ENCODE results near the gene OSBPL5. TPM values are rescaled to one million over a fixed set of nuclear protein-coding genes. Genes with fewer than 3 reads are reported as not detected.
A peak's percentile ranks its signal among the peaks of the same experiment; 100 is the strongest.
"Not testable (repeated sequence)": the region's sequence is repeated elsewhere in the genome, so short reads cannot be mapped to it uniquely, and the experiment has no call there.

The OSBPL5 gene
- total RNA-seq, 1 experiment from 2014 or later = 6.4 TPM

- POLR2A ChIA-PET (ENCODE audit: unreplicated experiment) = no interaction called here
- BruUV-seq (replicated peaks) = no TSS peak
- no peak for TF ChIP-seq EZH2 (IDR thresholded peaks at IDR 0.05; ENCODE audit: low read depth)
- TF ChIP-seq, protein P1, sequence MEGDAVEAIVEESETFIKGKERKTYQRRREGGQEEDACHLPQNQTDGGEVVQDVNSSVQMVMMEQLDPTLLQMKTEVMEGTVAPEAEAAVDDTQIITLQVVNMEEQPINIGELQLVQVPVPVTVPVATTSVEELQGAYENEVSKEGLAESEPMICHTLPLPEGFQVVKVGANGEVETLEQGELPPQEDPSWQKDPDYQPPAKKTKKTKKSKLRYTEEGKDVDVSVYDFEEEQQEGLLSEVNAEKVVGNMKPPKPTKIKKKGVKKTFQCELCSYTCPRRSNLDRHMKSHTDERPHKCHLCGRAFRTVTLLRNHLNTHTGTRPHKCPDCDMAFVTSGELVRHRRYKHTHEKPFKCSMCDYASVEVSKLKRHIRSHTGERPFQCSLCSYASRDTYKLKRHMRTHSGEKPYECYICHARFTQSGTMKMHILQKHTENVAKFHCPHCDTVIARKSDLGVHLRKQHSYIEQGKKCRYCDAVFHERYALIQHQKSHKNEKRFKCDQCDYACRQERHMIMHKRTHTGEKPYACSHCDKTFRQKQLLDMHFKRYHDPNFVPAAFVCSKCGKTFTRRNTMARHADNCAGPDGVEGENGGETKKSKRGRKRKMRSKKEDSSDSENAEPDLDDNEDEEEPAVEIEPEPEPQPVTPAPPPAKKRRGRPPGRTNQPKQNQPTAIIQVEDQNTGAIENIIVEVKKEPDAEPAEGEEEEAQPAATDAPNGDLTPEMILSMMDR (conservative IDR thresholded peaks at IDR 0.05) = no peak
These were observed 92.1 kb downstream of the OSBPL5 start for GRCh38 chr11:3073029-3073435.

DNA sequence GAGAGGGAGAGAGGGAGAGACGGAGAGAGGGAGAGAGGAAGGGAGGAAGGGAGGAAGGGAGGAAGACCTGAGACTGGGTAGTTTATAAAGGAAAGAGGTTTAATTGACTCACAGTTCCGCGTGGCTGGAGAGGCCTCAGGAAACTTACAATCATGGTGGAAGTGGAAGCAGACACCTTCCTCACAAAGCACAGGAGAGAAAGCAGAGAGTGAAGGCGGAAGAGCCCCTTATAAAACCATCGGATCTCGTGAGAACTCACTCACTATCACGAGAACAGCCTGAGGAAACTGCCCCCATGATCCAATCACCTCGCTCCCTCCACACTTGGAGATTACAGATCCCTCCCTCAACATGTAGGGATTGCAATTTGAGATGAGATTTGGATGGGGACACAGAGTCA, 95.7 kb downstream of the OSBPL5 start:
- no peak overlapping the region for H3K4me3 ChIP-seq
- H4K20me1 ChIP-seq (ENCODE audit: insufficient read depth) = no peaks in the 10 kb centered on the region
- H3K27ac ChIP-seq = no peak overlapping the region
- H3K9me3 ChIP-seq (ENCODE audit: insufficient read depth, low read depth) = no peaks in the 10 kb centered on the region
- TF ChIP-seq, protein P1 (conservative IDR thresholded peaks at IDR 0.05) = no peak
- TF ChIP-seq EZH2 (IDR thresholded peaks at IDR 0.05; ENCODE audit: low read depth) = no peak
- H3K9me2 ChIP-seq (ENCODE audit: insufficient read depth) = no peaks in the 10 kb centered on the region
- ChIA-PET CTCF (no interaction called here), POLR2A (ENCODE audit: unreplicated experiment) (no interaction called here)
- BruUV-seq (replicated peaks) = no TSS peak
- no peaks in the 10 kb centered on the region for H3F3A ChIP-seq (ENCODE audit: insufficient read depth, low read depth)
- H3K27me3 ChIP-seq (ENCODE audit: insufficient read depth, low read depth) = no peaks in the 10 kb centered on the region
- H3K4me1 ChIP-seq (replicated peaks; ENCODE audit: insufficient read depth) = no peaks in the 10 kb centered on the region
- intact Hi-C loops (cut with micrococcal nuclease; ENCODE audit: unreplicated experiment) = no loop called here
- H3K4me2 ChIP-seq = no peak overlapping the region
- H3K79me2 ChIP-seq (ENCODE audit: low read depth) = no peaks in the 10 kb centered on the region
- no peak for DNase-seq
- H2AFZ ChIP-seq = no peak overlapping the region
- H3K36me3 ChIP-seq (ENCODE audit: low read depth) = no peaks in the 10 kb centered on the region

More at GRCh38 chr11:3073029-3073435, 92.1 kb downstream of the OSBPL5 start:
- Histone ChIP-seq H3K27me3 (ENCODE audit: insufficient read depth, low read depth) (no peaks in the 10 kb centered on the region), H2AFZ (no peak overlapping the region), H3F3A (ENCODE audit: insufficient read depth, low read depth) (no peaks in the 10 kb centered on the region), H3K36me3 (ENCODE audit: low read depth) (no peaks in the 10 kb centered on the region), H3K4me1 (replicated peaks; ENCODE audit: insufficient read depth) (0 out of 2 replicates have a peak, but pooled peaks cover 11% of the 10 kb centered on the region), H3K4me2 (no peak overlapping the region), H4K20me1 (ENCODE audit: insufficient read depth) (no peaks in the 10 kb centered on the region), H3K9me3 (ENCODE audit: insufficient read depth, low read depth) (no peaks in the 10 kb centered on the region), H3K27ac (no peak overlapping the region), H3K79me2 (ENCODE audit: low read depth) (no peaks in the 10 kb centered on the region), H3K4me3 (no peak overlapping the region), H3K9me2 (ENCODE audit: insufficient read depth) (no peaks in the 10 kb centered on the region)
- CTCF ChIA-PET = no interaction called here
- intact Hi-C loops (cut with micrococcal nuclease; ENCODE audit: unreplicated experiment) = no loop called here
- no peak for DNase-seq

GRCh38 chr11:3066308-3066707, 98.8 kb downstream of the OSBPL5 start:
- H2AFZ ChIP-seq; H3K27ac ChIP-seq; H3K4me2 ChIP-seq; DNase-seq; H3K9me3 ChIP-seq (ENCODE audit: insufficient read depth, low read depth); H3K4me1 ChIP-seq (replicated peaks; ENCODE audit: insufficient read depth); H3K27me3 ChIP-seq (ENCODE audit: insufficient read depth, low read depth); H4K20me1 ChIP-seq (ENCODE audit: insufficient read depth); H3K36me3 ChIP-seq (ENCODE audit: low read depth); CTCF ChIA-PET; H3K9me2 ChIP-seq (ENCODE audit: insufficient read depth); H3K79me2 ChIP-seq (ENCODE audit: low read depth); intact Hi-C loops (cut with micrococcal nuclease; ENCODE audit: unreplicated experiment); POLR2A ChIA-PET (ENCODE audit: unreplicated experiment); BruUV-seq (replicated peaks); H3F3A ChIP-seq (ENCODE audit: insufficient read depth, low read depth); H3K4me3 ChIP-seq: not testable (repeated sequence)

DNA sequence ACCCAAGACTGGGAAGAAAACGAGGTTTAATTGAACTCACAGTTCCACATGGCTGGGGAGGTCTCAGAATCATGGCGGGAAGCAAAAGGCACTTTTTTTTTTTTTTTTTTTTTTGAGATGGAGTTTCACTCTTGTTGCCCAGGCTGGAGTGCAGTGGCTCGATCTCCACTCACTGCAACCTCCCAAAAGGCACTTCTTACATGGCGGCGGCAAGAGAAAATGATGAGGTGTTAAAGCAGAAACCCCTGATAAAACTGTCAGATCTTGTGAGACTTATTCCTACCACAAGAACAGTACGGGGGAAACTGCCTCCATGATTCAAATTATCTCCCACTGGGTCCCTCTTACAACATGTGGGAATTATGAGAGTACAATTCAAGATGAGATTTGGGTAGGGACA, 100.4 kb downstream of the OSBPL5 start:
- H3K9me2 ChIP-seq (ENCODE audit: insufficient read depth); H3K4me1 ChIP-seq (replicated peaks; ENCODE audit: insufficient read depth); H3K4me2 ChIP-seq; POLR2A ChIA-PET (ENCODE audit: unreplicated experiment); DNase-seq; intact Hi-C loops (cut with micrococcal nuclease; ENCODE audit: unreplicated experiment); BruUV-seq (replicated peaks); H3K27me3 ChIP-seq (ENCODE audit: insufficient read depth, low read depth); H2AFZ ChIP-seq; H3K4me3 ChIP-seq; CTCF ChIA-PET; H3K79me2 ChIP-seq (ENCODE audit: low read depth); H3K27ac ChIP-seq; H3K36me3 ChIP-seq (ENCODE audit: low read depth); H4K20me1 ChIP-seq (ENCODE audit: insufficient read depth); H3F3A ChIP-seq (ENCODE audit: insufficient read depth, low read depth); H3K9me3 ChIP-seq (ENCODE audit: insufficient read depth, low read depth): not testable (repeated sequence)

DNA sequence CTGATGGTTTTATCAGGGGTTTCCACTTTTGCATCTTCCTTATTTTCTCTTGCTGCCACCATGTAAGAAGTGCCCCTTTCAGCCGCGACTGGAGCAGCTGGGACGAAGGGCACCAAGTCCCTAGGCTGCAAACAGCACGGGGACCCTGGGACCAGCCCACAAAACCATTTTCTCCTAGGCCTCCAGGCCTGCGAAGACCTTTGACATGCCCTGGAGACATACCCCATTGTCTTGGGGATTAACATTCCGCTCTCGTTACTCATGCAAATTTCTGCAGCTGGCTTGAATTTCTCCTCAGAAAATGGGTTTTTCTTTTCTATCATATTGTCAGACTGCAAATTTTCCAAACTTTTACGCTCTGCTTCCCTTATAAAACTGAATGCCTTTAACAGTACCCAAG, 101.2 kb downstream of the OSBPL5 start:
- BruUV-seq (replicated peaks); H3K36me3 ChIP-seq (ENCODE audit: low read depth); H4K20me1 ChIP-seq (ENCODE audit: insufficient read depth); POLR2A ChIA-PET (ENCODE audit: unreplicated experiment); H2AFZ ChIP-seq; H3K4me3 ChIP-seq; H3K79me2 ChIP-seq (ENCODE audit: low read depth); intact Hi-C loops (cut with micrococcal nuclease; ENCODE audit: unreplicated experiment); H3K4me2 ChIP-seq; CTCF ChIA-PET; H3K9me2 ChIP-seq (ENCODE audit: insufficient read depth); H3K9me3 ChIP-seq (ENCODE audit: insufficient read depth, low read depth); H3K27ac ChIP-seq; H3K4me1 ChIP-seq (replicated peaks; ENCODE audit: insufficient read depth); H3F3A ChIP-seq (ENCODE audit: insufficient read depth, low read depth); H3K27me3 ChIP-seq (ENCODE audit: insufficient read depth, low read depth): not testable (repeated sequence)
- DNase-seq = peak; percentile 26 to 48

- H3K4me2 ChIP-seq; H3K27ac ChIP-seq; H2AFZ ChIP-seq; intact Hi-C loops (cut with micrococcal nuclease; ENCODE audit: unreplicated experiment); BruUV-seq (replicated peaks); CTCF ChIA-PET; H3K9me2 ChIP-seq (ENCODE audit: insufficient read depth); H3K27me3 ChIP-seq (ENCODE audit: insufficient read depth, low read depth); H3K4me3 ChIP-seq; H3K4me1 ChIP-seq (replicated peaks; ENCODE audit: insufficient read depth); H3K79me2 ChIP-seq (ENCODE audit: low read depth); H3K36me3 ChIP-seq (ENCODE audit: low read depth); DNase-seq; H4K20me1 ChIP-seq (ENCODE audit: insufficient read depth); H3K9me3 ChIP-seq (ENCODE audit: insufficient read depth, low read depth): not testable (repeated sequence)
- POLR2A ChIA-PET (ENCODE audit: unreplicated experiment) = interaction anchor here (0.7 kb wide), 1 partner anchor 12 kb away, joined by 3 read pairs; no protein-coding TSS in a partner anchor
- H3F3A ChIP-seq (ENCODE audit: insufficient read depth, low read depth) = peaks cover 11% of the 10 kb centered on the region; the same call in 1 of the 2 replicates
These were observed 101.7 kb downstream of the OSBPL5 start for GRCh38 chr11:3063432-3063831.
